Upper lobe of left lung (tissue), 4 donors: ENCODE results near the gene PAF1.

Source experiments
- POLR2A ChIP-seq, 4 donors: fragments of 450-650 bp; IDR thresholded peaks; one replicate each; pipeline ENCODE4 v1.5.1; 2016 to 2017; ENCODE audit warnings: antibody characterized with exemption in 4 of 4, mild to moderate bottlenecking in 2 of 4
- POLR2AphosphoS5 ChIP-seq, 2 donors: sonication (generic); formaldehyde crosslinking; IDR thresholded peaks; one replicate each; pipeline ENCODE4 v1.5.1; 2017; ENCODE audit warnings: antibody characterized with exemption in 2 of 2
- TF ChIP-seq, protein P1 (sequence below), 6 experiments: fragments of 450-650 bp in 4 of 6; fragments of 200-600 bp in 2 of 6; sonication (generic) in 2 of 6; IDR thresholded peaks; one replicate each; pipeline ENCODE4 v1.5.1; 2016 to 2019; ENCODE audit warnings: antibody characterized with exemption in 6 of 6

DNA sequence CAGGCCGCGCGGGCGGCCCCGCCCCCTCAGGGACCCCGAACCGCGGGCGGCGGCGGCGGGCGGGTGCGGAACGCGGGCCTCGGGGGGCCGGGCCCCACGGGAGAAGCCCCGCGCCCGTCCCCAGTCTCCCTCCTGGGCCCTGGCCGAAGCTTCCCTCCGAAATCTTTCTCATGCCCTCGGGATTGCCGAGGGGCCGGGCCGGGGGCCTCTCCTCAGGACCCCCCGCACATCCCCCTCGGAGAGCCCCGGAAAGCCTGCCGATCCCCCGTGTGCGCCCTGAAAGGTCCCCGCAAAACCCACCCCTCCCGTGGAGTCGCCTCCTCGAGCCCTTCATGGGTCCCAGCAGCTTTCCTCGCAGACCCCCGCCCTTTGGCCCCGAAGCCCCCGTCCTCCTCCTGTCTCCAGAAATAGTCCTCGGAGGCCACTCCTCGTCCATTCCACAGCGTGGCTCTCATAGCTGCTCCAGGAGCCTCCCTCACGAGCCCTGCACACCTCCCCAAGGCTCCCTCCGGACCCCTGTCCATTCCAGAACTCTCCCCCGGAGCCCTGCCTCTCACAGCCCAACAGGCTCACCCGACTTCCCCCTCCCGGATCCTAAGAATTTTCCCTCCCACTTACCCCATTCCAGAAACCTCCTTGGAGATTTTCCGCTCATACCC is 48.1 kb downstream of the PAF1 start:
- TF ChIP-seq POLR2AphosphoS5 (IDR thresholded peaks at IDR 0.05) (no peak), POLR2A (IDR thresholded peaks at IDR 0.05) (no peak)
- TF ChIP-seq, protein P1, sequence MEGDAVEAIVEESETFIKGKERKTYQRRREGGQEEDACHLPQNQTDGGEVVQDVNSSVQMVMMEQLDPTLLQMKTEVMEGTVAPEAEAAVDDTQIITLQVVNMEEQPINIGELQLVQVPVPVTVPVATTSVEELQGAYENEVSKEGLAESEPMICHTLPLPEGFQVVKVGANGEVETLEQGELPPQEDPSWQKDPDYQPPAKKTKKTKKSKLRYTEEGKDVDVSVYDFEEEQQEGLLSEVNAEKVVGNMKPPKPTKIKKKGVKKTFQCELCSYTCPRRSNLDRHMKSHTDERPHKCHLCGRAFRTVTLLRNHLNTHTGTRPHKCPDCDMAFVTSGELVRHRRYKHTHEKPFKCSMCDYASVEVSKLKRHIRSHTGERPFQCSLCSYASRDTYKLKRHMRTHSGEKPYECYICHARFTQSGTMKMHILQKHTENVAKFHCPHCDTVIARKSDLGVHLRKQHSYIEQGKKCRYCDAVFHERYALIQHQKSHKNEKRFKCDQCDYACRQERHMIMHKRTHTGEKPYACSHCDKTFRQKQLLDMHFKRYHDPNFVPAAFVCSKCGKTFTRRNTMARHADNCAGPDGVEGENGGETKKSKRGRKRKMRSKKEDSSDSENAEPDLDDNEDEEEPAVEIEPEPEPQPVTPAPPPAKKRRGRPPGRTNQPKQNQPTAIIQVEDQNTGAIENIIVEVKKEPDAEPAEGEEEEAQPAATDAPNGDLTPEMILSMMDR (IDR thresholded peaks at IDR 0.05) = no peak
